HG03095 (cell line): ENCODE data around the gene CFI.
"Not testable (repeated sequence)": the region's sequence is repeated elsewhere in the genome, so short reads cannot be mapped to it uniquely, and the experiment has no call there.

Experiments used
- ATAC-seq: cut with Tn5 transposase; IDR thresholded peaks from one replicate; pipeline ENCODE4 v1.9.1; 2021; ENCODE audit warnings: moderate library complexity; ENCODE audit not compliant: unreplicated experiment

CFI gene

DNA sequence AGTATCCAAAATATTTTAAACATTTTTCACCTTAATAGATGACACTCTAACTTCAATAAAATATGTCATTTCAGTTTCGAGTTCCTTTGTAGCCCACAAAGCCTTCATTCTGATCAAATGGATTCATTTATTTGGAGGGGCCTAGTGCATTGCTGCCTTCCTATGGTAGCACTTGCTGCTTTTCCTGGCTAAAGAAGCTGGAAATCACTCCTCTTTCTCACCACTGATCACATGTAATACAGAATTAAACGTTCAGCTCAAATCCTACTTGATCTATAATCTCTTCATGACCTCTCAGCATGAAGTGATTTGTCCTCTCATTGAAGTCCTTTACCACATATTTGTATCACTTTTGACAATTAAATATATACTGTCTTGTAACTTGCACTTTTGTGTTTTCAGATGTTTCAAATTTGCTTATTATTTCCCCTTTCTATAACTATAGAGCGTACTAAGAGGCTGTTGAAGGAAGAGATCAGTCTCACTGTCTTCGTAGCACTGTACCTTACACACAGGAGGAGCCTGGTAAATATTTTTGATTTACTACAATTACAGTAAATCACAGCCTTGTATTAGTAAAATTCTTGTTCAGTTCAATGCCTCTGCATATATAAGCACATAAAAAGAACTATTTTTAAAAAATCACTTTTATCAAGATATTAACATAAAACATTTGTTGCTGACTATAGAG is 555 bp downstream of the CFI start:
- ATAC-seq: no peak

DNA sequence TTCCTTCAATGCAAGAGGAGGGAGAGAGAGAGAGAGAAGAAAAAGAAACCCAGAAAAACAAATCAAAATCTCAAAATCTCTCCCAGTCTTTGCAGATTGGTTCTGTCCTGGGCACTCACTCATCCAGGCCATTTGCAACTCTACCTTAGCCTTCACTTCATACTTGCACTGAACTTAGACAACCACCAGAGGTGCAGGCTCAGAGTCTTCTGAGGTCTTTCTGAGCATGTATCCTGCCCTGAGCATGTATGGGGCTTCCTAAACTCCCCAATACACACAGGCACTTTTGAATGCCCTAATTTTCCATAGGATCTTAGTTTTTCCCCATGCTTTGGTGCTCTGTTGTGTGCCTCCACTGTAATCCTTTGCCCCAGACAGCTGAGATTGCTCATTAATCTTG is 2.9 kb downstream of the CFI start:
- ATAC-seq: no peak

DNA sequence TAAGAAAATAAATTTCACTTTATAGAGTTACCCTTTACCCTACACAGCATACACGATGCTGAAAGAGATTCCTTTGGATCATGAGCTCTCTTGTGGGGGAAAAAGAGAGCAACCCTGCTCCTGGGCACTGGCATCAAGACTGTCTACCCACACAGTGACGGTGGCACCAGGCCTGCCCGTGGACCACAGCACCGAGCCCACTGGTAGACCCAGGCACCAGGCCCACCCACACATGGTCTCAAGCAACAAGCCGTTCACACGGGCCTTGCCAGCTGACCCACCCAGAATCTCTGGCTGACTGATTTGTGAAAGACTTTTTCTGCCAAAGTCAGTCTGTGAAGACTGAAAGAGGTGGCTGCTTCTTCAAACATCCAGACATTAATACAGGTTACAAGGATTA is 6.7 kb downstream of the CFI start:
- ATAC-seq: no peak

DNA sequence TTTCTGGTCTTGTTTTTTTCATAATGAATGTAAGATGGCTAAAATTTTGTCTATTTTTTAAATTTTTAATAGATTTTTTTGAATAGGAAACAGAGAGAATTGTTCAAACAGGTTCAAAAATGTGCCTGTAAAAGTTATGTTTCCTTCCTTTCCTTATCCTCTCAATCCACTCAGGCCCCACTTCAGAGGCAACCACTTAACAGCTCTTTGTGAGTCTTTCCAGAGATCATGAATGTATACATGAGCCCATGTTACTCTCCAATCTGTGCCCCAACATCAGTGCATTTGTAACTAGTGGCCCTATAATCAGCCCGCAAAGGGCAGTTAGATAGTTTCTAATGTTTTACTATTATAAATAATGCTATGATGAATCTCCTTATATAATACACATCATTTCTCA is 14.0 kb downstream of the CFI start:
- no peak for ATAC-seq

GRCh38 chr4:109786846-109787245 is 15.0 kb downstream of the CFI start:
- ATAC-seq: no peak

GRCh38 chr4:109782092-109782491 is 19.7 kb downstream of the CFI start:
- not testable (repeated sequence) for ATAC-seq

DNA sequence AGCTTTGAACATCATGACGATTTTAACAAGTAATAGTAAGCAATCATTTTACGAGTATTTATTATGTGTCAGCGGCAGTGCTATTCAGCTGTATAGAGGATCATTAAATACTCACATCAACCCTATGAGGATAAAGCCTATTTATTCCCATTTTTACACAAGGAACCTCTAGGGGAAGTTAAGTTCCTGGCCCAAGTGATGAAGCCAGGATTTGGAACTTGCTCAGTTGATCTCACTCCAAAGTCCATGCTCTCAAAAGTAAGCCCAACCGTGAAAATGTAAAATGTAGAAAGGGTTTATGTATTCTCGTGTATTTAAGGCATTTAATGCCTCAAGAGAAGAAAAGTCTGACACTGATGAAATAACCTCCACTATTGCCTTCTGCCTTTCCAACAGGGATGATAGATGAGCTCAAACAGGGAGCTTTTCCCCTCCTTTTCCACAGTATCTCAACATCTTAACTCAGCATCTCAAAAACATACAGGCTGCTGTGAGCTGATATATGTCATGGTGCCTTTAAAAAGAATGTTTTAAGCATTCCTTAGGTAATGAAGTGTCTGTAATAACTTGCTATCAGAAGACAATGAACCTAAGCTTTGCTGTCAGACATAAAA is 36.9 kb downstream of the CFI start:
- no peak for ATAC-seq

- ATAC-seq: no peak
Measured at GRCh38 chr4:109764376-109764775, 37.4 kb downstream of the CFI start.

DNA sequence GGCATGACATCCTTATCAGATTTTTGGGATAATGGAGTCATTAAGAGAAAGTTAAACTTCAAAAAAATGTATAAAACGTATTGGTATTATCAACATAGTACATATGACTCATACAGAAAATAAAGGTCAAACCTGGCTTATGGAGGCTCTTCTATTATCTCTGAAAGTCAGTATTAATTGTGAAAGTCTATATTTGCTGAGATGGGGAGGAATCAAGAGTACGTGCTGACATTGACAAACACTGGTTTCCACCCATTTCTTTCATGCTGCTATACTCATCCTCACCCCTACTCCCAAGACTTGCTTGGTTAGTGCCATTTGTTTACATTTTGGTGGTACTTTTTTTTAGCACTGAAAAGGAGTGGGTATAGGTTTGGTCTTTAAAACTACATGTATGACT is 41.1 kb downstream of the CFI start:
- ATAC-seq: no peak

GRCh38 chr4:109755656-109756055 is 46.1 kb downstream of the CFI start:
- no peak for ATAC-seq

DNA sequence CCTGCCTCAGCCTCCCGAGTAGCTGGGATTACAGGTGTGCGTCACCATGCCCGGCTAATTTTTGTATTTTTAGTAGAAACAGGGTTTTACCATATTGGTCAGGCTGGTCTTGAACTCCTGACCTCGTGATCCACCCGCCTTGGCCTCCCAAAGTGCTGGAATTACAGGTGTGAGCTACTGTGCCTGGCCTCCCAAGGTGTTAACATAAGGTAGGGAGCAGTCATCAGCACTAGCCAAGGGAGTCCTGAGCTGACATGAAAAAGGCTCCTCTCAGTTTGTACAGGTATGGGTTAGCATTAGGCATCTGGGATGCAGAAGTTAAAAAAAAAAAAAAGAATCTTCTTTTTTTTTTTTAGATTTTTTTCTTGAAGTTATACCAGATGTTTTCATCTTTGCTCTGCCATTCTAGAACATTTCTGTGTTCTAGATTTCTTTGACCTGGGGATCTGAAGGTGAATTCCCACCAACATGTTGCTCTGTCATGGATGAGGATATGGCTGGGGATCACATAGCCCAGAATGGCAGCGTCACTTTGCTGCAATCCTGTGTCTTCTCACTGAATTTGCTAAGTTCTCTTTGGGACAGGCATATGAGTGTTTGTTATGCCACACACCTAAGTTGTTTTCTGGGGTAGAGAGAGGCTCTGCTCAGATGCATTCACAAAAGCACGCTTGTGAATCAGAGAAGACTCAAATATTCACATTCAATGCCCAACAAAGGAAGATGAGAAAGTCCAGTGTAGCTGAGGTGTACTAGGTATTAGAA is 47.5 kb downstream of the CFI start:
- no peak for ATAC-seq

DNA sequence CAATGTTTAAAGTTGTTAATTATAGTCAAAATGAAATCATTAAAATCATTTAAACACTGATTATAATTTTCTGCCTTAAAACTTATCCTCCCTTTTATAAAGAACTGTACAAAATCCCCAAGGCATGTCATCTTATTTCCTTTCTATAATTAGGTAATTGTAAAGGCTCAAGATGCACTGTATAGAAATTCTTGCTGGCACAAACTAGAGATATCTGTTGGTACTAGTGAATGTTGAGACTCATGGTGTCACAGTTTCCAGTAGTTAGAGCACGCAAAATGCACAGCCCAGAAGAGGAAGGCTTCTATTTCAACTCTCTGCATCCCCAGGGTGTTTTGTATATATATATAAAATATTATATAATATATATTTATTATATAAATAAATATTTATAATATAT is 49.3 kb downstream of the CFI start:
- no peak for ATAC-seq

GRCh38 chr4:109751852-109752251 is 49.9 kb downstream of the CFI start:
- ATAC-seq: no peak

- no peak for ATAC-seq
Measured at GRCh38 chr4:109750652-109751244, 51.1 kb downstream of the CFI start.

DNA sequence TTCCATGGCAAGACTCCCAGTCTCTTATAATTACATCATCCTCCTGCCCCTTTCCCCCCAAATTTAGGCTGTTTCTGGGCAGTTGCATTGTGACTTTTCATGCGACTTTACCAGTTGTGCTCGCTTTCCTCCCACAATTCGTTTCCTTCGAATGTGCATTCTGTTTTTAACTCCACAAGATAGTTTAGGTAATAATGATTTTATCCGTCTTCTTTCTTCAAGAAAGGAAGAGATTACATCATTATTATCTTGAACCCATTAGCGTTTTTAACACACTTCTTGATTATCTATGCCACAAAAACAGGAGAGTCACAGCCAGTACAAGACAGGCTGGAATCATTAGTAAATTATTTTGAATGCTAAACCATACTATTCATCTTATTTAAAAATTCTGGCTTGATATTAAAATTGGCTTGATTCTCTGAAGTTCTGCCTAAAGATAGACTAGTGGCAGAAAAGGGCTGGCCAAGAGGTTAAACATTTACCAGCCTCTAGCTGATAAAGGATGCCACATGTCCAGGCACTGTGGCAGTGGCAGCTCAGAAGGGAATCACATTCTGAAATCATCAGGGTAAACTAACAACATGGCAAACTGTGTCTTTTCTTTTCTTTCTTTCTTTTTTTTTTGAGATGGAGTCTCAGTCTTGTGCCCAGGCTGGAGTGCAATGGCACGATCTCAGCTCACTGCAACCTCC is 52.3 kb downstream of the CFI start:
- no peak for ATAC-seq

DNA sequence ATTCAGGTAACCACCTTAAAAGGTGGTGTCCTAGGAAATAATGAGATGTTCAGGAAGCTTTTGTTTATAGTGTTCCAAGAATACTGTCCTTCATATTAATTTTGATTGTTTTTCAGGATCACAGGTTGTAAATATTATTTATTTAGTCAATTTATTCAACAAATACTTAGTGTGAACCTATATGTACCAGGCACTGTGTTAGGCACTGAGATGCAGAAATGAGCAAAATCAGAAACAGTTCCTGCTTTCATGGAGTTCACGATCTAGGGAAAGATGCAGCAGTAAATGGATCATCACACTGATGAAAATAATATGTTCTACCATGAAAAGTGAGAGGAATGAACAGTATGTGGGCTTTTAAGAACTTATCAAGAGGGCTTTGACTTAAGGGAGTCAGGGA is 53.7 kb downstream of the CFI start:
- no peak for ATAC-seq

DNA sequence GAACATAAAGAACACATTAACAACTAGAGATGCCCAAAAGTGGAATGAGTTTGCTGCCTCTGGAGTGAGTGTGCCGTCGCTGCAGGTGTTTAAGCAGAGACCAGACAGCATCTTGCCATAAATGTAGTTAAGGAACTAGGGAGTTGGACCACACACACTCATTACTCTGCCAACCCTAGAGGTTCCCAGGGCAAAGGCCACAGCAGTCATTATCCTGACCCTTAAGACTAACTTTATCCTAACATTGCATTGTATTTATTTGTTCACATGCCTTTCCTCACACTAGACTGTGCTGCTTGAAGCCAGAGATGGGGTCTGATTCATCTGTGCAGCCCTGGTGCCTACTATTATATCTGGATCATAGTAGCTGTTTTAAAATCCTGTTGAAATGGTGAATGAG is 55.1 kb downstream of the CFI start:
- ATAC-seq: no peak

DNA sequence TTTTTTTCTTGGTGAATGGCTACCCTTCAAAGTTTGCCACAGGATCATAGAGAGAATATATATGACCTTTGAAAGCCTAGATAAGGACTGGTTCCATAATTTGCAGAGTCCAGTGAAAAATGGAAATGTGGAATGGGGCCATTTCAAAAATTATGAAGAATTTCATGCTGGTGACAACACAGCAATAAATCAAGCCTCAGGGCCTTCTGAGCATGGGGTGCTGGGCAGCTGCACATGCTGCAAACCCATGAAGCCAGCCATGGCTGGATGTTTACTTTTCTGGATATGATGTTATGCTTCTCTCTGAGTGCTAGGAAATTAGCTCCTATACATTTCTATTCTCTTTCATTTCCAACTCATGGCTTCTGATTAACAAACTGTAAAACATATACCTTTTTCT is 56.0 kb downstream of the CFI start:
- no peak for ATAC-seq

DNA sequence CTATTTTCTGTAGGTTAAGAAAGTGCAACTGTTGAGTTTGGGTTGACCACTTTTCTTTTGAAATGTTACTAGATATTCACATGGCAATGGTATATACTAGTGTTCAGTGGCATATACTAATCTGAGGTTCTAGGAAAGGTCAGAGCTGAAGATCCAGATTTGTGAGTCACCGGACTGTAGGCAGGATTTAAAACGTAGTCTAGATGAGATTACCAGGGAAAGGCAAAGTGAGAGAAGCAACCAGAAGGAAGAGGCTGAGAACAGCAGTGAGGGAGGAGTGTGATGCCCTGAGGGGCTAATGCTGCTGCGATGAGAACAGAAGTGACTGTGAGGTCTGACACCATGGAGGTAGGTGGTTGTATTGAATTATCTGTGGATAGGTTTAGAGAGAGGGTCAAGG is 62.3 kb downstream of the CFI start:
- ATAC-seq: no peak

- no peak for ATAC-seq
Measured at GRCh38 chr4:109738104-109738872, 63.5 kb downstream of the CFI start.
